K562 (cell line): ENCODE data around the gene ELAC1. TPM values are rescaled to one million over a fixed set of nuclear protein-coding genes. Genes with fewer than 3 reads are reported as not detected.

Experiments
- ATAC-seq: fragments of 200-7000 bp; cut with Tn5 transposase; 3 replicates; pipeline ENCODE4 v1.9.1; 2020; ENCODE audit warnings: moderate library complexity
- BruUV-seq: library from RNA; stranded (reverse); fragments of 400-500 nt; replicated peaks from 2 replicates; lab custom pipeline; 2021; lab: Mats Ljungman, UMichigan
- CTCF ChIA-PET: fragments of 300-600 bp; formaldehyde crosslinking; extraction: SDS; loops from one replicate; lab custom pipeline; 2021; ENCODE audit warnings: low intra/inter-chr PET ratio; lab: Yijun Ruan, JAX
- POLR2A ChIA-PET: fragments of 300-600, 350-650 bp; sonication (Branson Sonifier 250); formaldehyde crosslinking; extraction: SDS; loops from one replicate; lab custom pipeline; 2021; ENCODE audit warnings: antibody characterized with exemption, inconsistent platforms; lab: Yijun Ruan, JAX
- DNase-seq, 4 experiments: peaks; one replicate each; pipeline versions ENCODE4 v3.0.0 to v3.0.0-alpha.2; 2011 to 2018; ENCODE audit warnings: low spot score in 3 of 4, mixed read lengths in 3 of 4; ENCODE audit errors: extremely low read depth in 1 of 4
- FAIRE-seq: peaks from 2 replicates; lab custom pipeline; 2011; peaks lifted over from hg19 to GRCh38; lab: Jason Lieb, UNC
- H2AFZ ChIP-seq: 2 replicates; pipeline ENCODE4 v1.6.0; 2011; ENCODE audit warnings: low read depth, low read length, control low read depth, inconsistent platforms
- H3K27ac ChIP-seq: fragments of 200-600 bp; 3 replicates; pipeline ENCODE4 v1.8.0; 2011; ENCODE audit warnings: low read depth, mild to moderate bottlenecking, control low read depth, inconsistent platforms, low read length, moderate library complexity, mixed read lengths; ENCODE audit errors: extremely low read depth
- H3K27me3 ChIP-seq, 2 experiments: fragments of 300-600 bp in 1 of 2; 2 replicates in 1 of 2; 3 replicates in 1 of 2; pipeline versions ENCODE4 v1.6.0 to v1.8.0; 2011; ENCODE audit warnings: inconsistent platforms in 2 of 2, low read length in 2 of 2, mild to moderate bottlenecking in 1 of 2, mixed read lengths in 1 of 2, moderate library complexity in 1 of 2; ENCODE audit not compliant: control insufficient read depth in 2 of 2, insufficient read depth in 2 of 2
- H3K36me3 ChIP-seq: fragments of 300-600 bp; 3 replicates; pipeline ENCODE4 v1.8.0; 2011; ENCODE audit warnings: mild to moderate bottlenecking, low read length, inconsistent platforms; ENCODE audit not compliant: control insufficient read depth, insufficient read depth
- H3K4me1 ChIP-seq, 2 experiments: fragments of 200-600 bp in 1 of 2; replicated peaks in 1 of 2; 2 replicates in 1 of 2; 3 replicates in 1 of 2; pipeline versions ENCODE4 v1.5.1 to v1.8.0; 2011; ENCODE audit warnings: inconsistent platforms in 2 of 2, low read length in 2 of 2, mild to moderate bottlenecking in 1 of 2, mixed read lengths in 1 of 2, moderate library complexity in 1 of 2; ENCODE audit not compliant: control insufficient read depth in 2 of 2, insufficient read depth in 2 of 2
- H3K4me2 ChIP-seq: 2 replicates; pipeline ENCODE4 v1.6.1; 2011; ENCODE audit warnings: low read length, control low read depth, inconsistent platforms, mixed read lengths; ENCODE audit not compliant: insufficient read depth
- H3K4me3 ChIP-seq: fragments of 200-600 bp; sonication (generic), shearing (Covaris generic); 2 replicates; pipeline ENCODE4 v1.5.1; 2016; ENCODE audit warnings: control low read depth, inconsistent platforms
- H3K79me2 ChIP-seq: fragments of 200-600 bp; 3 replicates; pipeline ENCODE4 v1.8.0; 2011; ENCODE audit warnings: low read length, inconsistent platforms; ENCODE audit not compliant: control insufficient read depth, insufficient read depth
- H3K9ac ChIP-seq, 2 experiments: 2 replicates each; pipeline versions ENCODE4 v1.6.0 to v1.6.1; 2011; ENCODE audit warnings: low read depth in 2 of 2, low read length in 2 of 2, control low read depth in 1 of 2, inconsistent platforms in 1 of 2, mild to moderate bottlenecking in 1 of 2, mixed read lengths in 1 of 2; ENCODE audit not compliant: insufficient read depth in 1 of 2
- H3K9me1 ChIP-seq: one replicate; pipeline ENCODE4 v1.6.0; 2011; ENCODE audit warnings: inconsistent platforms, mild to moderate bottlenecking, low read length, moderate library complexity; ENCODE audit not compliant: control insufficient read depth, insufficient read depth
- H3K9me3 ChIP-seq: replicated peaks from 2 replicates; pipeline ENCODE4 v1.5.1; 2011; ENCODE audit warnings: low read depth, low read length, inconsistent platforms; ENCODE audit not compliant: control insufficient read depth, insufficient read depth
- H4K20me1 ChIP-seq: replicated peaks from 2 replicates; pipeline ENCODE4 v1.6.1; 2011; ENCODE audit warnings: low read length, inconsistent platforms, mixed read lengths; ENCODE audit not compliant: control insufficient read depth, insufficient read depth
- CAMTA2 ChIP-seq: fragments of 250-450 bp; sonication (Bioruptor Pico); conservative IDR thresholded peaks from 2 replicates; pipeline ENCODE4 v1.5.1; 2022
- FOSL1 ChIP-seq: fragments of 200-800 bp; sonication (Bioruptor generic); conservative IDR thresholded peaks from 2 replicates; pipeline ENCODE4 v1.6.1; 2016; ENCODE audit warnings: missing genetic modification characterization, missing compliant biosample characterization
- ILF3 ChIP-seq: fragments of 450-650 bp; IDR thresholded peaks from 2 replicates; pipeline ENCODE4 v1.6.1; 2018; ENCODE audit warnings: antibody characterized with exemption, mild to moderate bottlenecking, moderate library complexity, borderline replicate concordance
- JUN ChIP-seq, 2 experiments: sonication (generic) in 1 of 2; formaldehyde crosslinking in 1 of 2; IDR thresholded peaks; 2 replicates each; pipeline versions ENCODE4 v1.6.1 to v1.8.0; 2012 to 2022; ENCODE audit warnings: borderline replicate concordance in 2 of 2, mild to moderate bottlenecking in 2 of 2, improper control_type of control experiment in 1 of 2, low read depth in 1 of 2, low read length in 1 of 2, missing genetic modification reagents in 1 of 2
- WGBS: fragments of 100-300 bp; shearing (Covaris generic); methylation state at CpG from one replicate; pipeline ENCODE4 v1.1.6; 2016; ENCODE audit warnings: low coverage, mixed read lengths; ENCODE audit not compliant: insufficient coverage; ENCODE audit errors: missing lambda C conversion rate; 5-methylcytosine and 5-hydroxymethylcytosine counted together
- in situ Hi-C: fragments of 300-500 bp; cut with MboI; formaldehyde crosslinking; loops from 4 replicates; pipeline ENCODE4 v1.15.0; 2018; ENCODE audit warnings: inconsistent platforms, mixed read lengths
- intact Hi-C: fragments of 100-400 bp; cut with micrococcal nuclease; formaldehyde crosslinking; loops from 2 replicates; pipeline ENCODE4 v1.14.2; 2022
- polyA plus RNA-seq, 8 experiments: library from polyadenylated mRNA; depleted of rRNA in 4 of 8; stranded (reverse) in 5 of 8; unstranded in 3 of 8; fragments of >200 nt; fragmentation: Nextera tagmentation in 2 of 8; fragmentation: Illumina TruSeq in 1 of 8; extraction: Ambion mirVana in 2 of 8; extraction: Trizol in 1 of 8; gene quantifications; 2 replicates each; pipeline versions ENCODE4 v1.2.1 to v1.2.3, GENCODE V29; 2011 to 2014; ENCODE audit warnings: inconsistent platforms in 1 of 8, missing spikeins in 1 of 8
- total RNA-seq, 7 experiments: library from RNA; depleted of rRNA in 6 of 7; stranded (reverse); fragments of >200 nt in 6 of 7; fragmentation: Illumina TruSeq in 2 of 7; extraction: Trizol in 2 of 7; gene quantifications; 2 replicates each; pipeline versions ENCODE4 v1.2.1 to v1.2.3, GENCODE V29; 2011 to 2021; ENCODE audit warnings: low replicate concordance in 1 of 7

ELAC1 gene
- total and polyA plus RNA-seq, 9 of the 15 experiments (the other 6 are each of a cell fraction or from before 2014, with no cell fraction given), result 3.7 to 7.7 (median 4.9) TPM

GRCh38 chr18:50955253-50955652, 12.6 kb upstream of the ELAC1 start (continued):
- no peak for TF ChIP-seq JUN (IDR thresholded peaks at IDR 0.05; ENCODE audit: borderline replicate concordance, low read depth, low read length)
- no peak for TF ChIP-seq JUN (CRISPR knock-in tag; IDR thresholded peaks at IDR 0.05; ENCODE audit: borderline replicate concordance)

GRCh38 chr18:50956116-50956515, 11.7 kb upstream of the ELAC1 start:
- 61% methylated on average over 3 of the region's 3 CpGs for WGBS
- ChIA-PET CTCF (no interaction called here), POLR2A (interaction anchor here (0.6 to 1.5 kb wide), 3 partner anchors 13 to 83 kb away, joined by 3 to 4 read pairs (median 3); no protein-coding TSS in a partner anchor)
- Histone ChIP-seq H3K36me3 (no peaks in the 10 kb centered on the region), H3K27me3 (no peaks in the 10 kb centered on the region), H3K4me2 (no peak overlapping the region), H3K9me3 (0 out of 2 replicates have a peak, but pooled peaks cover 1% of the 10 kb centered on the region), H3K79me2 (no peaks in the 10 kb centered on the region), H4K20me1 (no peaks in the 10 kb centered on the region), H3K9me1 (no peaks in the 10 kb centered on the region), H2AFZ (no peak overlapping the region), H3K27ac (no peak overlapping the region), H3K4me3 (no peak overlapping the region), H3K9ac (no peak overlapping the region), H3K4me1 (no peaks in the 10 kb centered on the region; a peak in 1 of 5 replicates)
- no TSS peak for BruUV-seq
- in situ Hi-C loops (no loop called here), intact Hi-C loops (no loop called here)
- FAIRE-seq (no peak), DNase-seq (no peak), ATAC-seq (no peak)
- TF ChIP-seq CAMTA2 (CRISPR knock-in tag), result no peak
- TF ChIP-seq FOSL1, result no peak
- TF ChIP-seq ILF3, result no peak
